GM19468 (cell line): ENCODE data around the gene CREB5.

Source experiments
- ATAC-seq: cut with Tn5 transposase; IDR thresholded peaks from one replicate; pipeline ENCODE4 v1.9.1; 2021; ENCODE audit warnings: mild to moderate bottlenecking, moderate library complexity, moderate number of reproducible peaks; ENCODE audit not compliant: unreplicated experiment; ENCODE audit errors: extremely low read depth

CREB5 gene

DNA sequence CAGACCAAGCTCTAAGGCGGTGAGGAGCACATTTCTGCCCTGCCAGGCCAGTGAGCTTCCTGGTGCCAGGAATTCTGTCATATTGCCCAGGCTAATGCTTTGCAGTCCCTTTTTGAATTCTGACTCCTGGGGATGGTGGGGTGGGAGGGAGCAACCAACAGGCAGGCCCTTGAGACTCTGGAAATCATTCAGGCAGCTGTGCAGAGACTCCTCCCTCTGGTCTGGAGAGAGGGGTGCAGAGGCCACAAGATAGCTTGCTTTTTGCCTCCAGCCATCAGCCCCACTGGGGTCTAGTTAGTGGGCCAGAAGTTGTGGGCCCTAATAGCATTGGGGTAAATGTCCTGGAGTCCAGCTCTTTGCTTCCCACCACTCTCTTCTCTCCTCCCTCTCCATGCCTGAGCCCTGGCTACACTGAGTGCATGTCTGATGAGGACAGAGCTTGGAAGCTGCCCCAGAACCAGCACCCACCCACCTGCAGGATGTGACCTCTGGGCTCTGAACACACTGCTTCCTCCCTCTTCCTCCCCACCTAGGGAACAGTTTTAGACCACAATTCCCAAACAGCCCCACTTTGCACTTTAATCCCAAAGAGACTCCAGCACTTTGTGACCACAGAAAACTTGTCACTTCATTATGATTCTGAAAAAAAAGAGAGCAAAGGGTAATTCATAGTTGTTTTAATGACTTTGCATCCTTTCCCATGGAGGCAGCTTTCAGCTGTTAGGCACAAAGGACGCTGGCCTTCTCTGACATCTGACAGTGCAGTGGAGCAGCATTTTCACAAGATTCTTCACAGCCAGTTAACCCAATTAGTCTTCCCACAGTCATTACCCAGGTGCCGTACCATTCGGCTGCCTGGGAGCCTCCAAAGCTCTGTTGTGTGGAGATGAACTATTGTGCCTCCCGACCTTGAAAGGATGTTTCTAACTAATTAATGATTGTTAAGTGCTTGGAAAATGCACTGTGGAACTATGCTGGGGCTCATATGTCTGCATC, 283.3 kb downstream of the CREB5 start:
- no peak for ATAC-seq

DNA sequence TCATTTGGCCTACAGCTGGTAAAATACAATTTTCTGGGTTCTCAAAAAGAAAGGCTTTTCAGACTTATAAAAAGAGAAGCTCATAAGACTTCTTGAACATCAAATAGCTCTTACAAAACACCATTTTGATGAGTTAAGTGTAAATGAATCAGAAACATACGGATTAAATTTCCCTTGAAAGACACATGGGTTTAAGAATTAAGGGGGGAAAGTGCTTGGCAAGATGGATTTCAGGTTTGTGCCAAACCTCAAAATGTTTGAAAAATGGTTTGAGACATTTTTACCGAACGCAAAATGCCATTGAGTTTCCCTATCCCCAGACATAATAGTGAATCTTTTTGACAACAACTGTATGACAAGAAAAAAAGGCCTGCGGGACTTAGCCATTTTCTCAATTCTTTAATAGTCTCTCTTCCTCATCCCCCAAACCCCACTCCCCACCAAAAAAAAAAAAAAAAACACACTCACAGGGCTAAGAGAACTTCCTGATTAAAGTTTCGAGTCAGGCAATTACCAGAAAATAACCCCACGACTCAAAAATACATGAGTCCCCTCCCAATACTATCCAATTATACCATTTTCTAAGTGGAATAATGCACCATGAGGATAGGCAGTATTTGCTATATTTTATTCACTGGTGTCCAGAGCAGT, 285.7 kb downstream of the CREB5 start:
- ATAC-seq, result no peak

DNA sequence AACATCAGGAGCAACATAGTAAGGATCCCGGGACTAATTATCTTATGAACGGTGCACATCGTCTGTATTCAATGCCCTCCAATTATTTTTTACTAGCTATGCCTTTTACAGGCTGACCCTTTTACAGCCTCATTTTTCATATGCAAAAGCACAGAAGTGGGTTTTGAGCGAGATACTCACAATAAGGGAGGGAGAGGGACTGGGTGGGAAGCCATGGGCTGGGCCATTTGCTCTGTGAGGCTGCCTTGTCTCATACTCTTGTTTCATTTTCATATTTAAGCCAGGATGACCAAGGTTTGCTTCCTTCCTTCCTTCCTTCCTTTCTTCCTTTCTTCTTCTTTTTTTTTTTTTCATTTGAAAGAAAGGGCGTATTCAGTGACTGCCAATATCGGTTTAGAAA, 286.5 kb downstream of the CREB5 start:
- no peak for ATAC-seq

DNA sequence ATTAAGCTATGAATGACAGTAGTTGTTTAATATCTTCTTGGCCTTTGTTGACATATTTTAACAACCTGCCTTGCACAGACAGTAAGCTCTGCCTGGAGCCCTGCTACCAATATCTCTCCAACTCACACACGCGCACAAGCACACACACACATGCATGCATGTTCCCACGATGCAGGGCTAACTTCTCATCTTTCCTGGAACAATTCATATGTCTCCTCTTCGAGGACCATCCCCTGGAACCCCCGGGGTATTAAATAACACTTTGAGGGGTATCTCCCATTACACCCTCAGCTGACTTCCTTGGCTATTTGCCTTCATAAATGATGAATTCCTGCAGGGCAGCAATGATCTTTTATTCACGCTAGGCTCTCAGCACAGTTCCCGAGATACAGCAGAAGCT, 287.8 kb downstream of the CREB5 start:
- ATAC-seq, result no peak

DNA sequence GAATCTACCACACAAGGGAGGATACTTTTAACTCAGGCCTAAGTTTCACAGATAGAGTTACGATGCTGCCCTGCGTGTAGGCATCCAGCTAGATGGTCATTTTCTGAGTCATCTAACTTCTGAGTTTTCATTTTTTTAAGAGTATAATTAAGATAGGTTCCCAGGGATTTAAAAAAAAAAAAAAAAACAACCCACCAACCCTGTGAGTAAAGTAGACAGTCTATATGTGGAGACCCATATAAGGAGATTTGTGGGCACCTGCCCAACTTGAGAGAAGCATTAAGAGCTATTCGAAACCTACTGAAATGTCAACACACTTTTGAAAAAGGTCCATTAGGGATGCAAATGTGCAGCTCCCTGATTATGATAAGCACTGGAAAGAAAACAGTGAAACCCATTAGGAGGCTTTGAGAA, 288.5 kb downstream of the CREB5 start:
- no peak for ATAC-seq

DNA sequence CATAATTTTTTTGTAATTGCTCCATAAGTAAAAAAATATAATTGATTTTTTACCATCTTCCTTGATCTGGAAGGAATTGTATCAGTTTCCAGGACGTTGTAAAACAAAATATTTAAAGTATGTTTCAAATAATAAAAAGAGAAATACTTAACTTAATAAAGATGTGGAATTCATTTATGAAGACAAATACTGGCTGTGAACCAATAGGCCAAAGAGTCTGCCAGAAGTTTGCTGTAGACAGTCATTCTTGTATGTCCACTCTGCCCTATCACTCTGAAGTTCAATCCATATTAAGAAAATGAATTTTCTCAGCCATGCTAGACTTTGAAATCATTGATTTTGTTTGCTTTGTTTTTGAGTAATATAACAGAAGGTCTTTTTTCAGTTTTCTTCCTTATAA, 289.4 kb downstream of the CREB5 start:
- no peak for ATAC-seq

DNA sequence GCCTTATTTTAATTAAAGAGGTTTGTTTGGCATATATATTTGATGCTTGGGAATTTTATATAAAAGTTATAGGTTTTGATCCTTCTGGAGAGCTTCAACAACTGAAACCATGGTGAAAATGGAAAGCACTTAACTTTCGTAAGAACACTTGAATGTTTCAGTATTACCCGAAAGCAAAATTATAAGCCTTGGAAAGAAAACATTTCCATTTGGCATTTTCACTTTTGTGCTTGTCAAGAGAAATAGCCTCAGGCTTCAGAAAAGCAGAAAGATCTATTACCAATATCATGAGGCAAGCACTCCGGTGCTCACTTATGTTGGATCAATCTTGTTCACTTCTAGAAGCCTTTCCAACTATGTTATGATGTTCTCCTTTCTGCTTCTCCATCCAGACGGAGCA, 289.9 kb downstream of the CREB5 start:
- ATAC-seq, result no peak

DNA sequence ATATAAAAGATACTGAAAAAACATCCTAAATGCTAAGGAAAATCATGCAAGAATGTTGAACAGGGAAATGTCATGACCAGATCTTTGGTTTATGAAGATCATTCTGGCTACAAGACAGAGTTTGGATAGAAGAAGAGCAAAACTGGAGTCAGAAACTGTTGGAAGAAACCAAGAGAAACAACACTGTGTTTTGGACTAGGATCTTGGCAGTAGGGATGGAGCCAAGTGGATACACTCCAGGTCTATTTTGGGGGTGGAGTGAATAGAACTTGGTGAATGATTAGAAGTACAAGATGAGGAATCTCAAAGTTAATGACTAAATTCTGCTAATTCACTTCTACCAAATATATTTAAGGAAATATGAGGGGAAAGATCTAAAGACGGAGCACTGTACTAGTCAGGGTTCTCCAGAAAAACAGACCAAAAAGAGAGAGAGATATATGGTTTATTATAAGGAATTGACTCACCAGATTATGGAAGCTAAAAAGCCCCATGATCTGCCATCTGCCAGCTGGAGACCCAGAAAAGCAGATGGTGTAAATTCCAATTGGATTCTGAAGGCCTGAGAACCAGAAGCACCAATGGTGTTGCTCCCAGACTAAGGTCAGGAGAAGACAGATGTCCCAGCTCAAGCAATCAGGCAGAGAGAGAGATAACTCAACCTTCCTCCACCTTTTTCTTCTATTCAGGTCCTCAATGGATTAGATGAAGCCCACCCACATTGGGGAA, 290.9 kb downstream of the CREB5 start:
- ATAC-seq, result no peak

DNA sequence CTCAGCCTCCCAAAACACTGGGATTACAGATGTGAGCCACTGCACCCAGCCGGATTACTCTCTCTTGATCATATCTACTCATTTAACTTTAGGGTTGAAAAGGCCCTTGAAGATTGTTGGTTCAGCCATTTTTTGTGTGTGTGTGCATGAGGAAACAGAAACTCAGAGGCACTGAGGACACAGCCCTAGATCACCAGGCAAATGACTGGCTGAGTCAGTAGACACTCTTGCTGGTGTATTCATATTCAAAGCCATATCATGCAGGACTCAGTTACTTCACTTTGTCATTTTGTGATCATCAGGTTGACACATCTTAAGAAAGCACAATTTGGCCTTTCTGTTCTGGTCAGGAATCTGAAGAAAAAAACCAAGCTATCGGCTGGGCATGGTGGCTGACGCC, 292.4 kb downstream of the CREB5 start:
- no peak for ATAC-seq

DNA sequence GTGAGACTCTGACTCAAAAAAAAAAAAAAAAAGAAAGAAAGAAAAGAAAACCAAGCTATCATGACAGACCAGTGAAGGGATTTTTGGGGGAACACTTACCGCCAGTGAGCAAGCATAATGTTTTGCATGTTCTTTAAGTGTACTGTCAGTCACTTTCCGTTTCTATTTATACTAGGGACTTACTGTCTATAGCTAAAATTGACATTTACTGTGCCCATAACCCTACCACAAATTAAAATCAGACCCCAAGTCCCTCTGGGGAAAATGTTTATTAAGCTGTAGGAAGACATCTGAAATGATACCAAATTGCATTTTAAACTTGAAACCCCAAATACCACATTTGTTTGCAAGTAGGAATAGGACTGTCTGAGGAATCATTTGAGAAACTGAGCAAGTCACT, 293.0 kb downstream of the CREB5 start:
- ATAC-seq, result peak; percentile 91

DNA sequence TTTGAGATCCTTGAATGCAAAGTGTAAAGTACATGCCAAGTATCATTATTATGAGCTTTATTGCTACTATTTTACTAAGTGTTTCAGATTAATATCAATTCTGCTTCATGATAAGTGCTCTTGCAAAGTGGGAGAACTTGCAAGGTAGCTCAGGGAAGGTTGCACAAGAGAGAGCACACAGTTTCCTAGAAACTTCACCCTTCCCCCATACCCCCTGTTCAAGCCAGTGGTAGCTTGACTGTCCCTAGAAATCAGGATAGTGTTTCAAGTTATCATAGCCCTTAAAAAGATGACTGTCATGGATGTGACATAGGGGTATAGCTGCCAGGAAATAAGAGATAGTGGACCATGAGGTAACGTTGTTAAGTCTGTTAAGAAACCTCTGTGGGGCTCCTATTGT, 294.3 kb downstream of the CREB5 start:
- ATAC-seq, result no peak

DNA sequence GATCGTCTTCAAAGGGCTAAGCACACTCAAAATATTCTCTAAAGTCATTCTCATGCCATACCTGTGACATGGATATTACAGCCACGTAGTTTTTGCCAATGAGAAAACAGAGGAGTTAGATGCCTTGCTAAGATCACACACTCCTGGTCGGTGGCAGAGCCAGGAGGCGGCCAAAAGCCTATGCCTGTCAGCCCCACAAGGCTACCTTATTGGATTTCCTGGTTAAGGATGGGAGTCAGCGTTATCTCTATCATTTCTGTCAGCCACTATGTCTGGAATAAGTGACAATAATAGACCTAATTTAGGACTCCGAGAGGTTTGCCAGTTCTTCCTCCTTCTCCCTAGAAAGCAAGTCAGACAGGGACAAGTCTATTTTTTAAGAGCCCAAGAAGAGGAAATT, 295.0 kb downstream of the CREB5 start:
- ATAC-seq, result no peak

DNA sequence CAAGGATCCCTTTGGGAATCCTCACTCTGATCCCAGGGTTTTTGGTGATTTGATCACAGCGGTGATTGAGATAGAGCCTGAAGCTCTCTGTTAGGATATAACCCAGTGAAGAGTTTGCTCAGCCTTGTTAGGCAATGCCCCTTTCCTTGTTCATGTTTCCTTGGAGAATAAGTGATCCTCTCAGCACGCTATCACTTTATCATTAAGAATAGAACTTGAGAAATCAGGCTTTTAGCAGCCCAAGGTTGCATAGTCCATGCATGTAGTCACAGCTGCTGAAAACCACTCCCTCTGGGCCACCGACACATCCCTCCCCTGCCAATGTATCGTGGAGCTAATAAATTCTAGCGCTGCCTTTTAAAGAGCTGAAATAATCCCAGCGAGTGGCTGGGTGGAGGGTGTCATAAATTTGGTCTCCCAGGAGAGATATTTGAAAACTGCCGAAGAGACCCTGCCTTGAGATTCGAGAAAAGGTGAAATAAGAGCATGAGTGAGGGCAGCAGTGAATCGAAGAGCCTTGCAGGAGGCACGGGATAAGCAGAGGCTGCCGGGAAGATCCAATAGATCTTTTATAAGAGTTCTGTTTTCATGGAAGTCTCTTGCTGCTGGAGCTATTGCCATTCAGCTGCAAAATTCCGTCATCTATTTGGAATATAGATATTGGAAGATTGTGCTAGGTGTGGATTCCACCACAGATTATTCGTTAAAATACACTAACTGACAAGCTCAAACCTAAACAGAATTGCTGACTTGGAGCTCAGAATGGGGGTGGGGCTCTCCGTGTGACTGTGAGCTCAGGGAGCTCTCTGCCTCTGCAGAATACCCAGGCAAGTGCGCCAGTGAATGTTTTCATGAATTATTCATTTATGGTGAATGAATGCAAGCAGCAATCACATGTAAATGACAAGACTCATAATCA, 296.0 kb downstream of the CREB5 start:
- no peak for ATAC-seq

DNA sequence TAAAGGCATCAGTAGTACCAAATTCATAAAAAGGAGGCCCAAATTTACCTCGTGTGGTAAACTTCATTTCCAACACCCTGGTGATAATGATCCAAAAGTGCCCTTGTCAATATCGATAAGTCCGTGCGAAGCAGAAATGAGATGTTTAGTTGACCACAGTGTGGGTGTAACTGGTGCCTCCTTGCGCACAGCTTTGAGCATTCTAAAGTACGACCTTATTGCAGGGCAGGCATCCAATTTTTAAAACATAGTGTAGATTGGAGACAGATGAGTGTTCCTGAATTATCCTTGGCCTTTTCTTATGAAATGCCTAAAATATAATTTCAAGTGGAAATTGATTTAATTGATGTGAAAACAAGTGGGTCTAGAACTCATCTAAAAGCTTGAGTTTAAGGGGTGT, 297.4 kb downstream of the CREB5 start:
- ATAC-seq, result no peak

DNA sequence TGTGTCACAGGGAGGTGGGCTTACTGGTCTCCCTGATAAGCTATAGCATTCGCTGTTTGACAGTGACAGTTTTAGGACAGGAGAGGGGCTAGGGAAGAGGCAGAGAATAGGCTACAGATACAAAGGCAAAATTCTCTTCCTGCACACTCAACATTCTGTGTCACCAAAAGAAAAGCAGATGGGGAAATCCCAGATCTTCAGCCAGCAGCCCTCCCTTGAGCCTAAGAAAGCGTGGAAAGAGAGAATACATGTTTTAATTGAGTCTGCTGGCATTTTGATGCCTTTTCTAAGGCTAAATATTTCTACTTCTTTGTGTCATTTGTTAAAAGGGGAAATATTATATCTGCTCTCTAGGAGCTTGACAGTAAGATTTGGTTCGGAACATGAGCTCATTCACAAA, 298.8 kb downstream of the CREB5 start:
- ATAC-seq, result no peak

DNA sequence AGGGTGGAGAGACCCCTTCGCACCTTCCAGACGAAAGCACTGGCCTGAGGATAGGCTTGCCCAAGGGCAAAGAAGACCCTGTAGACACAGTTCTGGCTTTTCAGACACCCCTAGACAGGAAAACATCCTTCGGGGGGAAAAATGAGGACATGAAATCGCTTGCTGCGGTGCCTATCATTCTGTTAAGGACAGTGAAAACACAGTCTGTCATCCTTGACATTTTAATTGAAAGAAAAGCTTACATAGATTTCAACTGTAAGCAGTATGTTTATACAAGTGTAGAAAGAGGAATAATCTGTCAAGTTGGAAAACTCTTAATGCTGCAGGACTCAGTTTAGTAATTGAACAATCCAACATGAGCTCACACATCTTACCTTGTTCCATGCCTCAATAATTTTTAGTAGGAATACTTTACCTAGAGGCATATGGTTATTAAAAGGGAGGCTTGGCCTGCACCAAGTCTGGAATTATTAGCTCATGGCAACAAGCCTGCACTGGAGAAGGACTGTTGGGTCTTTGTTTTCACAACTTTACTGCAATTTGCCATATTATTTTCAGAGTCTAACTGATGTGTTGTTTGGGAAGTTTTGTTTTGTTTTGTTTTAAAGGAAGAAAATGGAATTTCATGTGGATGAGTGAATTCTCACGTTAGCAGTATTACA, 302.3 kb downstream of the CREB5 start:
- no peak for ATAC-seq

DNA sequence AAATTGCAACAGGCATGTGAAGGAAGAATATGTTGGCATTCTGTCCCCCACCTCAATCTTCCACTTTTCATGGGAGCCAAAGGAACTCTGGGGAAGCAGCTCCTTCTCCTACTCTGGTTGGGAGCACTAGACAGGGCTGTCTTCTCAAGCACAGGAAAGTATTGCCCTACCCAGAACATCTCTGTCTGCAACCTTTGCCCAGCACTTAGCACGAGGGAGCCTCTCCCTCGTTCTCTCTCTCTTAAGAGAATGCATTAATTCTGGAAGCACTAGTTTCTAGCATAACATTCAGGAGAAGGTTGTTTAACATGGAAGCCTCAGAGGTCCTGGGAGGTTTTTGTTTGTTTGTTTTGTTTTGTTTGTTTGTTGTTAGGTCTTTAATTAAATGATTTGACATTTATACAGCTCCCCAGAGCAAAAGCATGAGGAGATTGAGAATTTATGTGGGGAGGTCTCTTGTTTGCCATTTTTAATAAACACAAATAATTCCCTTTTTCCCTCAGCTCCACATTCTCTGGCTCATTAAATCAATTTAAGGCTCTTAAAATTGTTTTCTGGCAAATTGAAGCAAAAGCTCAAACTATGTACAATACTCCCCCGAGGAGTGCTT, 305.2 kb downstream of the CREB5 start:
- ATAC-seq, result no peak

DNA sequence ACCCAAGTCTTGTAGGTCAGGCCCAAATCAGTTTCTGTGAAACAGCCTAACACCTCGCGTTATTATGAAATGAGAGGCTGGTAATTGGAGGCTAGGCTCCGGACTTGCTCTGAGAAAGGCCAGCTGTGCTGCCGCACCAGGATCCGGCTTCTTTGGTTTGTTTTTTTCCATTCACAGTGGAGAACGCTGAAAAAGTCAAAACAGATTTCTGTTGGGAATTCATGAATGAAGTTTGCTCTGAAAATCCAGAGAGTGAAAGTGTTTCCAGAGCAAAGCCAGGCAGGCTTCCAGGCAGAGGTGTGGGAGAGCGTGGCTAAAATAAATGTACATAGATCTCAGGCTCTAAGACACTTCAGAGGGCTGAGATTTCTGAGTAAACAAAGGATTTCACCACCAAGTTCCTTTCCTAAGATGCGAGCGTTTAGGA, 305.8 kb downstream of the CREB5 start:
- ATAC-seq, result no peak

DNA sequence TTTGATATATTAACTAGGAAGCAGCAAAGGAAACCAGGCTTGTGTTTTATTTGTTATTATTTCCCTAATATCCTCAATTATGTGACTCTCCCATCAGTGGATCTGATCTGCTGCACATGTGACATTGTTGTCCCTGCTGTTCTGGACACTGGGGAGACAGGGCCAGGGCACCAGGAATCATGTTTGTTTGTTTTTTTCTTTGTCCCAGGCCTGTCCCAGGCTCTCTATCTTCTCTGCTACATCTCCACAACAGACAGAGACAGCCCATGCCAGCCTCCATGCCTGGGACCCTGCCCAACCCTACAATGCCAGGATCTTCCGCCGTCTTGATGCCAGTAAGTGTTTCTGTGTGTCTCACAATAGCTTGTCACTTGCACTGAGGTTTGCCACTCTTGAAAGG, 306.2 kb downstream of the CREB5 start:
- ATAC-seq, result no peak
